ENCODE results near the gene ZNF382. TPM values are rescaled to one million over a fixed set of nuclear protein-coding genes. Genes with fewer than 3 reads are reported as not detected.

Gene ZNF382
- total and polyA plus RNA-seq, 10 of the 15 experiments (the other 5 are each of a cell fraction or from before 2014, with no cell fraction given) = 0.02 to 0.74 (median 0.55) TPM

- DNase-seq (ENCODE audit: low read depth, low spot score) (no peak), ATAC-seq (no peak), FAIRE-seq (no peak)
- in situ Hi-C loops (cut with MboI) = no loop called here
- no peaks in the 10 kb centered on the region for H3K4me1 ChIP-seq (ENCODE audit: control insufficient read depth, insufficient read depth, low read length)
- no peaks in the 10 kb centered on the region for H4K20me1 ChIP-seq (ENCODE audit: control insufficient read depth, insufficient read depth)
- no peak overlapping the region for H3K9ac ChIP-seq (ENCODE audit: control insufficient read depth, insufficient read depth, low read length)
- RAD21 ChIA-PET (ENCODE audit: unreplicated experiment) = no interaction called here
- H3K27me3 ChIP-seq (replicated peaks in 1 of 2; ENCODE audit: control insufficient read depth in 2 of 2, insufficient read depth in 2 of 2, low read length in 1 of 2) = no peaks in the 10 kb centered on the region
- no peaks in the 10 kb centered on the region for H3K79me2 ChIP-seq (ENCODE audit: control insufficient read depth, insufficient read depth, low read length)
- no TSS peak for BruUV-seq (replicated peaks)
- POLR2A ChIA-PET = no interaction called here
- H3K4me2 ChIP-seq (ENCODE audit: control insufficient read depth, insufficient read depth) = no peak overlapping the region
- SMC1A ChIA-PET (ENCODE audit: uncharacterized antibody, unreplicated experiment) = no interaction called here
- no peak for TF ChIP-seq MEF2B (IDR thresholded peaks at IDR 0.05; ENCODE audit: partially characterized antibody, poor library complexity, severe bottlenecking)
- no peak for TF ChIP-seq ZNF592 (IDR thresholded peaks at IDR 0.05)
- TF ChIP-seq, protein P1, sequence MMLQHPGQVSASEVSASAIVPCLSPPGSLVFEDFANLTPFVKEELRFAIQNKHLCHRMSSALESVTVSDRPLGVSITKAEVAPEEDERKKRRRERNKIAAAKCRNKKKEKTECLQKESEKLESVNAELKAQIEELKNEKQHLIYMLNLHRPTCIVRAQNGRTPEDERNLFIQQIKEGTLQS (IDR thresholded peaks at IDR 0.05; ENCODE audit: borderline replicate concordance, extremely low read depth, low read depth, low read length) = no peak
- no peak for TF ChIP-seq ZNF622 (IDR thresholded peaks at IDR 0.05)
- no peak for TF ChIP-seq BRCA1 (IDR thresholded peaks at IDR 0.05; ENCODE audit: low read depth, low read length)
- no peak for TF ChIP-seq BCL3 (IDR thresholded peaks at IDR 0.05; ENCODE audit: borderline replicate concordance, insufficient read depth, low read depth, low read length, poor library complexity, severe bottlenecking)
- TF ChIP-seq CBX3 (IDR thresholded peaks at IDR 0.05; ENCODE audit: borderline replicate concordance, low read depth) = no peak
- no peak for TF ChIP-seq CHD4 (IDR thresholded peaks at IDR 0.05)
- peaks cover 29% of the 10 kb centered on the region for H3K9me3 ChIP-seq (replicated peaks; ENCODE audit: control insufficient read depth, insufficient read depth, low read length)
- no peak overlapping the region for H3K27ac ChIP-seq (ENCODE audit: control insufficient read depth, insufficient read depth)
- no peak overlapping the region for H2AFZ ChIP-seq (ENCODE audit: control insufficient read depth, low read depth, low read length)
- CTCF ChIA-PET = no interaction called here
- no peak overlapping the region for H3K4me3 ChIP-seq
- WGBS (ENCODE audit: insufficient coverage, insufficient replicate concordance, low lambda C conversion rate, missing lambda C conversion rate) = 100% methylated on average over 1 of the region's 1 CpG
- peaks cover 0 to 3% of the 10 kb centered on the region in 2 experiments; a peak in 3 of 4 replicates for H3K36me3 ChIP-seq (ENCODE audit: control insufficient read depth in 2 of 2, insufficient read depth in 2 of 2, low read length in 1 of 2)
- intact Hi-C loops (cut with micrococcal nuclease; ENCODE audit: unreplicated experiment) = no loop called here
Observed at GRCh38 chr19:36564391-36564790, 40.7 kb upstream of the ZNF382 start.
